Endothelial cell of umbilical vein (primary cell): ENCODE data around the gene TTC34. TPM values are rescaled to one million over a fixed set of nuclear protein-coding genes. Genes with fewer than 3 reads are reported as not detected.
"Not testable (repeated sequence)": the region's sequence is repeated elsewhere in the genome, so short reads cannot be mapped to it uniquely, and the experiment has no call there.

Source experiments
- BruUV-seq: library from RNA; stranded (reverse); fragments of 400-500 nt; replicated peaks from 2 replicates; lab custom pipeline; 2021; lab: Mats Ljungman, UMichigan
- CTCF ChIA-PET: fragments of 300-600, 350-600 bp; sonication (Branson Sonifier 250); formaldehyde crosslinking; loops from one replicate; lab custom pipeline; 2021; ENCODE audit warnings: antibody characterized with exemption, inconsistent platforms; lab: Charles Lee
- POLR2A ChIA-PET: fragments of 300-600, 350-600 bp; sonication (Branson Sonifier 250); formaldehyde crosslinking; loops from one replicate; lab custom pipeline; 2021; ENCODE audit warnings: antibody characterized with exemption, inconsistent platforms; lab: Charles Lee
- DNase-seq: peaks from one replicate; pipeline ENCODE4 v3.0.0-alpha.2; 2011; ENCODE audit warnings: low read depth, low spot score
- FAIRE-seq: peaks from 2 replicates; lab custom pipeline; 2011; peaks lifted over from hg19 to GRCh38; lab: Jason Lieb, UNC
- H2AFZ ChIP-seq: 2 replicates; pipeline ENCODE4 v1.6.0; 2012; ENCODE audit warnings: low read depth, low read length, control low read depth, inconsistent platforms
- H3K27ac ChIP-seq: 2 replicates; pipeline ENCODE4 v1.5.1; 2011; ENCODE audit warnings: low read depth, mild to moderate bottlenecking, control low read depth, low read length, moderate library complexity; ENCODE audit not compliant: insufficient read depth
- H3K27me3 ChIP-seq, 2 experiments: 2 replicates each; pipeline versions ENCODE4 v1.6.0 to v1.6.1; 2011; ENCODE audit warnings: low read length in 2 of 2, mixed read lengths in 1 of 2; ENCODE audit not compliant: control insufficient read depth in 2 of 2, insufficient read depth in 2 of 2
- H3K36me3 ChIP-seq, 2 experiments: 2 replicates in 1 of 2; 3 replicates in 1 of 2; pipeline ENCODE4 v1.5.1; 2011; ENCODE audit warnings: low read length in 2 of 2, mild to moderate bottlenecking in 1 of 2, moderate library complexity in 1 of 2; ENCODE audit not compliant: control insufficient read depth in 2 of 2, insufficient read depth in 2 of 2; ENCODE audit errors: extremely low read depth in 1 of 2
- H3K4me1 ChIP-seq: 3 replicates; pipeline ENCODE4 v1.5.1; 2011; ENCODE audit warnings: mild to moderate bottlenecking, low read length; ENCODE audit not compliant: control insufficient read depth, insufficient read depth; ENCODE audit errors: extremely low read depth
- H3K4me2 ChIP-seq: 2 replicates; pipeline ENCODE4 v1.6.1; 2011; ENCODE audit warnings: low read length, control low read depth, mixed read lengths; ENCODE audit not compliant: insufficient read depth
- H3K4me3 ChIP-seq, 3 experiments: fragments of 200-600 bp in 1 of 3; sonication (generic), shearing (Covaris generic) in 1 of 3; replicated peaks in 1 of 3; 2 replicates each; pipeline ENCODE4 v1.5.1; 2011 to 2016; ENCODE audit warnings: control low read depth in 3 of 3, low read length in 3 of 3, mild to moderate bottlenecking in 2 of 3, inconsistent platforms in 1 of 3, low read depth in 1 of 3, moderate library complexity in 1 of 3; ENCODE audit not compliant: insufficient read depth in 1 of 3
- H3K79me2 ChIP-seq: 2 replicates; pipeline ENCODE4 v1.6.0; 2012; ENCODE audit warnings: low read length, inconsistent platforms; ENCODE audit not compliant: control insufficient read depth, insufficient read depth
- H3K9ac ChIP-seq: replicated peaks from 2 replicates; pipeline ENCODE3; 2011; ENCODE audit warnings: low read length, control low read depth; ENCODE audit not compliant: insufficient read depth; ENCODE audit errors: extremely low read depth
- H3K9me1 ChIP-seq: replicated peaks from 3 replicates; pipeline ENCODE4 v1.6.0; 2011; ENCODE audit warnings: mild to moderate bottlenecking, low read length; ENCODE audit not compliant: control insufficient read depth, insufficient read depth; ENCODE audit errors: extremely low read depth
- H3K9me3 ChIP-seq: replicated peaks from 2 replicates; pipeline ENCODE4 v1.5.1; 2012; ENCODE audit warnings: low read length, inconsistent platforms; ENCODE audit not compliant: control insufficient read depth, insufficient read depth
- H4K20me1 ChIP-seq: replicated peaks from 2 replicates; pipeline ENCODE3; 2011; ENCODE audit warnings: mild to moderate bottlenecking, low read length; ENCODE audit not compliant: control insufficient read depth, insufficient read depth; ENCODE audit errors: extremely low read depth
- dilution Hi-C: fragments of 300-500 bp; cut with MboI; formaldehyde crosslinking; loops from one replicate; pipeline ENCODE4 v1.15.0; 2019; ENCODE audit warnings: low sequenced_read_pairs; ENCODE audit not compliant: extremely low pct_ligation_motif_present
- intact Hi-C: fragments of 100-400 bp; cut with micrococcal nuclease; formaldehyde crosslinking; loops from one replicate; pipeline ENCODE4 v1.10.0; 2022
- polyA plus RNA-seq, 4 experiments: library from polyadenylated mRNA; depleted of rRNA in 3 of 4; stranded (reverse) in 3 of 4; unstranded in 1 of 4; fragments of >200 nt; gene quantifications; 2 replicates each; pipeline versions ENCODE4 v1.2.1 to v1.2.3, GENCODE V29; 2011 to 2012; ENCODE audit warnings: missing spikeins in 1 of 4
- total RNA-seq: library from RNA; stranded (reverse); gene quantifications from 2 replicates; pipeline ENCODE4 v1.2.3, GENCODE V29; 2021

TTC34 gene
- total and polyA plus RNA-seq, 2 donors (not counting 3 experiments of a cell fraction or from before 2014, with no cell fraction given) = 0.08 to 0.77 TPM

- H3K79me2 ChIP-seq, dilution Hi-C loops, H4K20me1 ChIP-seq, H3K27ac ChIP-seq, DNase-seq, H3K27me3 ChIP-seq, H3K36me3 ChIP-seq, CTCF ChIA-PET, H3K4me2 ChIP-seq, intact Hi-C loops, H3K9me1 ChIP-seq, POLR2A ChIA-PET, H3K4me3 ChIP-seq, H3K4me1 ChIP-seq, H2AFZ ChIP-seq, H3K9ac ChIP-seq, H3K9me3 ChIP-seq, BruUV-seq, FAIRE-seq: not testable (repeated sequence)
Measured at GRCh38 chr1:2748626-2749025, 52.9 kb downstream of the TTC34 start.

- H3K27me3 ChIP-seq, CTCF ChIA-PET, H3K36me3 ChIP-seq, H4K20me1 ChIP-seq, H3K9ac ChIP-seq, BruUV-seq, H3K4me1 ChIP-seq, H3K9me3 ChIP-seq, H3K79me2 ChIP-seq, dilution Hi-C loops, H3K27ac ChIP-seq, POLR2A ChIA-PET, intact Hi-C loops, H3K4me2 ChIP-seq, H3K4me3 ChIP-seq, H2AFZ ChIP-seq, DNase-seq, FAIRE-seq, H3K9me1 ChIP-seq: not testable (repeated sequence)
Measured at GRCh38 chr1:2694796-2695195, 106.7 kb downstream of the TTC34 start.

GRCh38 chr1:2690180-2690579 lies 111.3 kb downstream of the TTC34 start:
- H4K20me1 ChIP-seq, intact Hi-C loops, CTCF ChIA-PET, H3K4me3 ChIP-seq, H2AFZ ChIP-seq, H3K4me1 ChIP-seq, BruUV-seq, H3K36me3 ChIP-seq, POLR2A ChIA-PET, H3K79me2 ChIP-seq, H3K9me3 ChIP-seq, H3K4me2 ChIP-seq, H3K27ac ChIP-seq, H3K27me3 ChIP-seq, H3K9ac ChIP-seq, dilution Hi-C loops, DNase-seq, H3K9me1 ChIP-seq: not testable (repeated sequence)
- FAIRE-seq = peak; percentile 40

- H3K9ac ChIP-seq, BruUV-seq, H3K79me2 ChIP-seq, dilution Hi-C loops, DNase-seq, intact Hi-C loops, H3K4me2 ChIP-seq, POLR2A ChIA-PET, H2AFZ ChIP-seq, H3K4me1 ChIP-seq, H3K4me3 ChIP-seq, H3K9me1 ChIP-seq, H4K20me1 ChIP-seq, H3K9me3 ChIP-seq, CTCF ChIA-PET, H3K27me3 ChIP-seq, FAIRE-seq, H3K27ac ChIP-seq, H3K36me3 ChIP-seq: not testable (repeated sequence)
Measured at GRCh38 chr1:2688336-2688665, 113.2 kb downstream of the TTC34 start.
